Stimulated activated CD4-positive, alpha-beta T cell treated with anti-CD3 and anti-CD28 coated beads, TNF-alpha, amount 100 ng/mL, for 48 hours (primary cell): Measurements from ENCODE around the gene MAP3K20.
"Not testable (repeated sequence)": the region's sequence is repeated elsewhere in the genome, so short reads cannot be mapped to it uniquely, and the experiment has no call there.

Source experiments
- DNase-seq, 3 donors: peaks; one replicate each; pipeline ENCODE4 v3.0.0-alpha.2; 2020; ENCODE audit warnings: low read depth in 3 of 3

Gene MAP3K20

GRCh38 chr2:173161040-173161439 is 85.4 kb downstream of the MAP3K20 start:
- DNase-seq, result no peak

- no peak for DNase-seq
These were observed 85.9 kb downstream of the MAP3K20 start for GRCh38 chr2:173161507-173161906.

GRCh38 chr2:173163357-173163756 is 87.7 kb downstream of the MAP3K20 start:
- not testable (repeated sequence) for DNase-seq

GRCh38 chr2:173164396-173164795 is 88.8 kb downstream of the MAP3K20 start:
- no peak for DNase-seq

- DNase-seq, result no peak
These were observed 90.0 kb downstream of the MAP3K20 start for GRCh38 chr2:173165443-173166238.

GRCh38 chr2:173171321-173171720 is 95.7 kb downstream of the MAP3K20 start:
- DNase-seq, result no peak

GRCh38 chr2:173171924-173172643 is 96.4 kb downstream of the MAP3K20 start:
- no peak for DNase-seq

GRCh38 chr2:173174339-173174738 is 98.7 kb downstream of the MAP3K20 start:
- not testable (repeated sequence) for DNase-seq

- no peak for DNase-seq
These were observed 99.6 kb downstream of the MAP3K20 start for GRCh38 chr2:173175222-173175621.

GRCh38 chr2:173181982-173182381 is 106.3 kb downstream of the MAP3K20 start:
- DNase-seq, result no peak

- DNase-seq, result no peak
These were observed 108.7 kb downstream of the MAP3K20 start for GRCh38 chr2:173184031-173185004.

GRCh38 chr2:173185437-173185836 is 109.8 kb downstream of the MAP3K20 start:
- DNase-seq, result no peak

GRCh38 chr2:173187941-173188788 is 112.5 kb downstream of the MAP3K20 start:
- DNase-seq, result no peak

- no peak for DNase-seq
These were observed 116.0 kb downstream of the MAP3K20 start for GRCh38 chr2:173191601-173192000.

- no peak for DNase-seq
These were observed 116.4 kb downstream of the MAP3K20 start for GRCh38 chr2:173192071-173192470.

GRCh38 chr2:173193925-173194324 is 118.3 kb downstream of the MAP3K20 start:
- DNase-seq, result no peak

- DNase-seq, result no peak
These were observed 119.5 kb downstream of the MAP3K20 start for GRCh38 chr2:173195100-173195499.

- no peak for DNase-seq
These were observed 120.4 kb downstream of the MAP3K20 start for GRCh38 chr2:173196080-173196479.

GRCh38 chr2:173196638-173197037 is 121.0 kb downstream of the MAP3K20 start:
- DNase-seq, result no peak

GRCh38 chr2:173198327-173198726 is 122.7 kb downstream of the MAP3K20 start:
- DNase-seq, result no peak

- DNase-seq, result no peak
These were observed 123.6 kb downstream of the MAP3K20 start for GRCh38 chr2:173199294-173199693.
